Middle frontal gyrus (tissue), 1 donor: ENCODE measurements around the gene CAMK1D.

ENCODE experiments used
- DNase-seq: peaks from one replicate; pipeline ENCODE4 v3.0.0-alpha.2; 2015; ENCODE audit warnings: low spot score; ENCODE audit errors: extremely low spot score

The CAMK1D gene

GRCh38 chr10:12400266-12400931 lies 51.1 kb downstream of the CAMK1D start:
- DNase-seq: no peak

DNA sequence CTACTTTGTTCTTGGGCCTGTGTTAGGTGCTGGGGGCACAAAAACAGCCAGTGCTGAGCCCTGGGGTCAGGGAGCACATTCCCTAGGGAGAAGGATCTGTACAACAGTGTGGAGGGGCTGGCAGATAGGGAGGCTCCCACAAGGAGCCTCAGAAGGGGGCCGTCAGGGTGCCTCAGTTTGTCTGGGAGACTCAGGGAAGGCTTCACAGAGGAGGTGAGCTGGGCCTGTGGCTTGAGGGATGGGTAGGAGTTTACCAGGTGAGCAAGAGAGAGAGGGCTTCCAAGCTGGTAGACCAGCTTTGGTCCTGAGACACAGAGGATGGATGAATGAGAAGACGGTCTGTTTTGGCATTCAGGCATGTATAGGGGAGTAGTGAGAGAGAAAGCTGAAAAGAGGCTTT lies 52.1 kb downstream of the CAMK1D start:
- no peak for DNase-seq

DNA sequence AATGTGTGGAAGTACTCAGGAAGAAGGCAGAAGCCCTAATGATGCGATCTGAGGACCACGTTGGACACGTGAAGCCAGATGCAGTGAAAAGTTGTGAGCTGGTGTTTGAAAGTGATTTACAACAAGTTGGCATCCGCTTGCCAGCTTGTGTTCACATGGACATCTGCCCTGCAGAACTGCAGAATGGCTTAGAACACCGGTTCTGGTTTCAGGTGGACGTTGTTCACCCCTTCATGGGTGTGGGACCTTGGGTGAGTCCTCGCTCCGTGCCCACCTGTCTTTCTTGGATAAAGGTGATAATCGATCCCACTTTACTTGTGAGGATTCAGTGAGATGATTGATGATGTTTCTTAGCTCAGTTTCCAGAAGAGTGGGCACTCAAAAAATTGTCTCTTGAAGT lies 53.8 kb downstream of the CAMK1D start:
- DNase-seq: no peak

- no peak for DNase-seq
These were observed 56.3 kb downstream of the CAMK1D start for GRCh38 chr10:12405342-12406320.

DNA sequence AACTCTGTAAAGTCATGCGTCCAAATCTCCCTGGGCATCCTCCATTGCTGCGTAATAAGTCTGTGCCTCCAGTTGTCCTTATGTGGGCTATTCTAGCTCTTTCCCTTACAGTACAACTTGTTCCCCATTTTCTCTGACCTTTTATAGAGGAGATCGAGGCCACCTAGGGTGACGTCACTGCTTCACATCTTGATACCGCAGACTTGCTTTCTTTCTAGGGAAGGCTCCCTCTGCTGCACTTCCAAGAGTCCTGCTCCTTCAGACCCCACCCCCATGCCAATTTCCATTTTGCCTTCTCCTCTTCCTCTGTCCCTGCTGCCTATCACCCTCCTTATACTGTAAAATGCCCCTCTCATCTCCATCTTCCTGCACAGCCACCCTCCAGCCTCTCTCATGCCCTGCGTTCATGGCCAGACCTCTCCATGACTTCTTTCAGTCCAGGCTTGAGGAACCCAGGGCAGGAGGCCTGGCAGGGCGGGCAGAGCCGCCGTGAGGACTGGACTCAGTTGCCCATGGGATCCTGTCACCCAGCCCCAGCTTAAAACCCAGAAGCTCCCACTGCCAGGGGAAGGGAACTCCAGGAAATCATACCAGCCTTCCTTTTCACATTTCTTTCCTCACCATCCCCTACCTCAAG lies 57.5 kb downstream of the CAMK1D start:
- DNase-seq: no peak

DNA sequence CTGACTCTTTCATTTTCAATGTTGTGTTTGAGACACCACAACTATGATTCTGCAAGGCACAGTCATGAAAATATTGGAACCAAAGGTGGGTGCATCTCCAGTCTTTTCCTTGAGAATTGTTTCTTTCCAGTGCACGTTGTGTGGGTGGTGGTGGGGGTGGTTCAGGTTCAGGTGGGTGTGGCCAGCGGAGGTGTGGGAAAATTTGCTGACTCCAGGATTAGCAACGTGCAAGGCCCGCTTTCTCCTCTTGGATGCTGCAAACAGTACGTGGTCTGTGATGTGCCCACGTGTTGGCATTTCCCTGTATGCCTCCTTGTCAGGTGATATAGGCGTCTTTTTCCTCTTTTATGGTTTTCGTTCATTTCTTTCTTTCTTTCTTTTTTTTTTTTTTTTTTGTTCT lies 59.1 kb downstream of the CAMK1D start:
- no peak for DNase-seq

DNA sequence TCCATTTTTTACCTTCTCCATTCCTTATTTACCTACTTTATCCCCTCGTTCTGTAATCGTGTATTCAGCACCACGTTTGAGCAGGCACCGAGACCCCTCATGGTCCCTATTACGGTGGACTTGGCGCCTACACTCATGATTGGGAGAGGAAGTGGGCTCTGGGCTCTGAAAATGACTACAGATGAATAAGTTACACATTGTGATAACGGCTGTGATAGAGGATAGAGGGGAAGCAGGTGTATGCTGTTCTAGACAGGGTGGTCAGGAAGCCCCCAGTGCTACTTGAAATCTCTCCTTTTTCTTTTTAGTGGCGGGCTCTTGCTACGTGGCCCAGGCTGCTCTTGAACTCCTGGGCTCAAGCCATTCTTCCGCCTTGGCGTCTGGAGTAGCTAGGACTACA lies 59.8 kb downstream of the CAMK1D start:
- DNase-seq: no peak

GRCh38 chr10:12409613-12410012 lies 60.3 kb downstream of the CAMK1D start:
- no peak for DNase-seq

DNA sequence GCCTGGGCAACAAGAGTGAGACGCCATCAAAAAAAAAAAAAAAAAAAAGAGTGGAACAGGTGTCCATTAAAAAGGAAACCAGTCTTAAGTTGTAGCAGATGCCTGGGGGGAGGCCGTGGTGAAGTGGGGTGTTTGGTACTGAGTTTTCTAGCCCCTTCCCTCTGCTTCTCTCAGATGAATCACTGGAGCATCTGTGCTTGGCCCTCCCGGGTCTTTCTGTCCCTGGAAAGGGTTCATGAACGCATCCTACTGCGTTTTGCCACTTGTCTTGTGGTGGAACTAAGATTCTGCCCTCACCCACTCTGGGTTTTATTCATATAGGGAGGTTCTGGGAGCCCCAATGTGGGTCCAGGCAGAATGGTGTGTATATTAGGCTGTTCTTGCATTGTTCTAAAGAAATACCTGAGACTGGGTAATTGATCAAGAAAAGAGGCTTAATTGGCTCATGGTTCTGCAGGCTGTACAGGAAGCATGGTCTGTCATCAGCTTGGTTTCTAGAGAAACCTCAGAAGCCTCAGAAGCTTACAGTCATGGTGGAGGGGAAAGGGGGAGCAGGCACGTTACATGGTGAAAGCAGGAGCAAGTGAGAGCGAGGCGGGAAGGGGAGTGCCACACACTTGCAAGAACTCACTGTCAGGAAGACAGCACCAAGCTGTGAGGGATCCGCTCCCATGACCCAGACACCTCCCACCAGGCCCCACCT lies 63.5 kb downstream of the CAMK1D start:
- DNase-seq: no peak

DNA sequence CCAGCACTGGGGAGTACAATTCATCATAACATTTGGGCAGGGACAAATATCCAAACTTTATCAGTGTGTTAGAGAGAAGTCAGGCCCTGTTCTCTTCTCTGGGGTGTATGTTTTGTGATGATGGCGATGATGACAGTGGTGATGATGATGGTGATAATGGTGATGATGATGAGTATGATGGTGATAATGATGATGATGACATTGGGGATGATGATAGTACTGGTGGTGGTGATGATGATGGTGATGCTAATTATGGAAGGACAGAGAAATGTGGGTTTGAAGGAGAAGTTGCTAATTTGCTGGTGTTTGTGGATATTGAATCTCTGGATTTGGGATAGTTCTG lies 64.0 kb downstream of the CAMK1D start:
- no peak for DNase-seq

GRCh38 chr10:12414278-12414989 lies 65.1 kb downstream of the CAMK1D start:
- no peak for DNase-seq

DNA sequence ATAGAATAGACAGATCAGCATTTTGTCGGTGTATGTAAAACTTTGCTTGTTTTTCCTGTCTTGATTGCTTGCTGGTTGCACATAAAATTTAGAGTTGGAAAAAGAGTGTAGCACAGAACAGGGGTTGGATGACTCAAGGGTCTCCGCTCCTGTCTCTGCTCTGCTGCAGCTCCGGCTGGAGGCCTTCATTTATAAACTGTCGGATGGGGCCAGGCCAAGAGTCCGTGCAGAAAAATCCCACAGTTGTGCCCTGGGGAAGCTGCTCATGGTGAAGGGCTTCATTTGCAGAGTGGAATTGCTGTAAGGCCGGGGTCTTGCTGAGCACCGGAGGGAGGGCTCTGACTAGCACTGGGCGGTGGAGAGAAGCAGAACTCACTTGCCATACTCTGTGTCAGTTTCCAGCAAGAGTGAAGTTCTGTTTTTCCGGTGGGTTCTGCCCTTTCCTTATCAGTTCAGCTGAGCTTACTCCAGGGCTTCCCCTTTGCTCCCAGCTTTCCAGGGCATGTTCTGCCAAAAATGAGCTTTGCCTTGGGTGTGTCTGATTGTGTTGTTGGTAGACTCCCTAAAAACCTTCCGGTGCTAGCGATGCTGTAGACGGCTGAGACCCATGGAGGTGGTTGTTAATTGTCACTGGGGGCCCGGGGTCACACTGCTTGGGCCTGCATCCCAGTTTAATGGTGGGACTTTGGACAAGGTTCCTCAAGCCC lies 67.2 kb downstream of the CAMK1D start:
- no peak for DNase-seq

DNA sequence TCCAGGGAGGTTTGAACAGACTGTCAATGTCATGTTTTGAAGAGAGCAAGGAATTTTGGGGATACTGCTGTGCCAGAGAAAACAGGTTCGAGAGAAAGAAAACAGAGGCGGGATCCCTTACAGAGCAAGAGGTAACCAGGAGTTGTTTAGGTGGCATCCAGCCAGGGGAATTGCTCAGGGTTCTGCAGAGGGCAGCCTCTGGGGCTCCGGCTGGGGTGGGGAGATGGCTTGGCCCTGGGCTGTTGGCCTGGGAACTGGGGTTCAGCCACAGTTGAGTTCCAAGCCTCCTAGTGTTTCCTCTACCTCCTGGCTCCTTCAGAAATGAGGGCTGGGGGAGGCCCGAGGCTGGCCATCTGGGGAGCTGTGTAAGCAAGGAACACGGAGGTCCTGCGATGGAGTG lies 68.0 kb downstream of the CAMK1D start:
- DNase-seq: no peak

DNA sequence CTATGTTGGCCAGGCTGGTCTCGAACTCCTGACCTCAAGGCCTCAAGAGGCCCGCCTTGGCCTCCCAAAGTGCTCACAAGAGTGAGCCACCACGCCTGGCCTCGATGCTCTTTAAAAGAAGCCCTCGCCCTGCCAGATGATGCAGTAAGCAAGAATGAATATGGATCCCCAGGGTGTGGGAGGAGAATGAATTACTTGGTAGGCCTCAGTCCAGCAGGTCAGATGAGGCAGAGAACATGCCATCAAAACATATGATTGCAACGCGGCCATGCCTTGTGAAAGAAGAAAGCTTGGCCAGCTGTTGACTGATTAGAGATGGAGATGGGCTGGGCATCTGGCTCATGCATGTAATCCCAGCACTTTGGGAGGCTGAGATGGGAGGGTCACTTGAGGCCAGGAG lies 68.7 kb downstream of the CAMK1D start:
- DNase-seq: no peak

GRCh38 chr10:12418725-12419261 lies 69.4 kb downstream of the CAMK1D start:
- no peak for DNase-seq

DNA sequence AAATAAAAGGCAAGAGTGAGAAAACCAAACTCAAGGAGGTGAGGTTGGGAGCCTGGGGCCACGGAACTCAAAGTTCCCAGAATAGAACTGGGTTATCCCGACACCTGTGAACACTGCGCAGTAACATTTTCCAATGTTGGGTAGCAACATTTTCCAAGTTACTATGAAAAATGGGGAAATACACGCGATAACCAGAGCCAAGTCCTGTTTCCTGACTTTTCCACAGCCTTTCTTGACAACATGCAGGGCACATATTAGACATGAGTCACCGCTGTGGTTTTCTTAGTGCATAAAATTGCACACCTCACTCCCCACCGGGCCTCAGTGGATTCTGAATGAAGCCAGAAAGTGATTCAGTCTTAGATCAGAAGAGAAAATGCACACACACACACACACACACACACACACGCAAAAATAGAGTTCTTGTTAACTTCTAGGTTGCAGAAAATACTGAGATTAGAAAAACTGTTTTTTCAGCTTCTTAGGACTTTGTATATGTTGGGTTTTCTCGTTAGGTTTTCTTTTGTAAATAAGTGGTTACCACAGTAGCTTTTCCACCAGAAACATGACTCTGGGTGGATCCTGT lies 70.0 kb downstream of the CAMK1D start:
- no peak for DNase-seq

DNA sequence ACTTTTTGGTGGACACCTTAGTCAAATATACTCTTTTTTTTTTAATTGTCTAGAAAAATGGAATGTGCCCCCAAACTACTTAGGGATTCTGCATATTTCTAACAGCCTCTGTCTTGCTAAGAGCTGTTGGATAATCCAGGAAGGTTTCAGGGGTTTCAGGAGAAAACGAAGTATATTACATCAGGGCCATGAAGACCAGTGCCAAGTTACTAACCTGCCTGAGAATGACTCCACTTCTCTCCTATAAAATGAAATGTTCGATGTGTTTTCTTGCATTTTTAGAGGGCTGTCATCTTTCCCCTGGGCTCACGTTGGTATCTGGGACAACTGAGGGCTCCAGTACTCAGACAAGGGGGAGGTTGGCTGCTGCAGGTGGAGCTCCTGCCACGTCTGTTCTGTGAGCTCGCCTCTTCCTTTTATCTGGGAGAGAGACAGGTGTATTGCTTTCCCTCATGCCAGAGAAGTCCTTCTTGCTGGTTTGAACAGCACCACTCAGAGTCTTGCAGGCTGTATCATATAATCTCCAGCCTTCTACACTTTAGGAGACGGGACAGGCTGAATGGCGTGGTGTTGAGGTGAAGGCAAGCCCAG lies 71.3 kb downstream of the CAMK1D start:
- no peak for DNase-seq

- no peak for DNase-seq
These were observed 72.8 kb downstream of the CAMK1D start for GRCh38 chr10:12422189-12422588.

DNA sequence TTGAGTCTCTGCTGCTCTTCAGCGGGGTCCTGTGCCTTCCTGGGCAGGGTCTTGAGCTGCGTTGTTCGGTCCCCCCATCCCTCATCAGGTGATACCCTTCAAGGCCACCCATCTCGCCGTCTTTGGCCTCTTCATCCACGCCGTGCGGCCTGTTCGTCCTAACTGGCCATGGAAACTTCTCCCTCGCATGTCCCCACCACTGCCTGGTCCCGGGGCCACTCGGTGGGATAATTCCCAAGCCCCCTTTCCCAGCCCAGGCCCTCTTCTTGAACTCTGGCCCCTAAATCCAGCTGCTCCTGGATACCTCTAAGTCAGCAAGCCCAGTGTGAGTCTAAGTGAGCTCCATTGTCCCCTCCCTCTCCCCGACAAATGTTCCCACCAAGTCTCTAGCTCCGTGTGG lies 74.5 kb downstream of the CAMK1D start:
- no peak for DNase-seq
